NCI-H226 (cell line): ENCODE measurements around the gene KLHL30.

Experiments
- DNase-seq: peaks from one replicate; pipeline ENCODE4 v3.0.0-alpha.2; 2015

The KLHL30 gene

GRCh38 chr2:238131761-238132462 is 6.6 kb upstream of the KLHL30 start:
- no peak for DNase-seq

GRCh38 chr2:238132463-238133450 is 5.7 kb upstream of the KLHL30 start:
- DNase-seq, result no peak

DNA sequence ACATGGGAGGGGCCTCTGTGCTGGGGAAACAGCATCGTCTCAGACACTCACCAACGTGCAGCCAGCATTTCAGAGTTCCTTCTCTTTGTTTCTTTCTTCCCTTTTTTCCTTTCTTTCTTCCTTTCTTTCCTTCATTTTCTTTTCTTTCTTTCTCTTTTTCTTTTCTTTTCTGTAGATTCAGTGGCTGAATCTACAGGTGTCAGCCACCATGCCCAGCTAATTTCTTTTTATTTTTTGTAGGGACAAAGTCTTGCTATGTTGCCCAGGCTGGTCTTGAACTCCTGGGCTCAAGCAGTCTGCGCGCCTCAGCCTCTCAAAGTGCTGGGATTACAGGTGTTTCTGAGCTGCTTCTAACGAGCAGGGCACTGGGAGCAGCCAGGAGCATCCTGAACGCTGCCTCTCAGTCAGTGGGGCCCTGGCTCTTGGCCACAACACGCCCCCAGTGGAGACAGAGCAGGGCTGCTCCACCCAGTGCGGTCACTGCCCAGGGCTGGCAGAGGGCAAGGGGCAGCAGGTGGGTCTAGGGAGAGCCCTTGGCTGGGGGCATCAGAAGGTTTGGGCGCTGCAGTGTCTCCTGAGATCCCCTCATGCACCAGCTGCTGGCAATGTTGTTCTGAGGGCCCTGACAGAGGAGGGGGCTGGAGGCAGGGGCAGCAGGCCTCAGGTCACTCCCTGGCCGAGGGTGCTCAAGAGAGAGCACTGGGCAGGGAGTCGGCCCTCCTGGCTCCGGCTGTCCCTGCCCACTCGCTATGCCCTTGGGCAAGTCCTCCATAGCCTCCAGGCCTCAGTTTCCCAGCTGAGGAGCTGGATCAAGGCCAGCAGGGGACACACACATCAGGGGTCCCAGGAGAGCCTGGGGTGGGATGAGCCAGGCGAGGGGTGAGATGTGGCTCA is 4.7 kb upstream of the KLHL30 start:
- no peak for DNase-seq

- no peak for DNase-seq
These were observed 4.1 kb upstream of the KLHL30 start for GRCh38 chr2:238134393-238134785.

DNA sequence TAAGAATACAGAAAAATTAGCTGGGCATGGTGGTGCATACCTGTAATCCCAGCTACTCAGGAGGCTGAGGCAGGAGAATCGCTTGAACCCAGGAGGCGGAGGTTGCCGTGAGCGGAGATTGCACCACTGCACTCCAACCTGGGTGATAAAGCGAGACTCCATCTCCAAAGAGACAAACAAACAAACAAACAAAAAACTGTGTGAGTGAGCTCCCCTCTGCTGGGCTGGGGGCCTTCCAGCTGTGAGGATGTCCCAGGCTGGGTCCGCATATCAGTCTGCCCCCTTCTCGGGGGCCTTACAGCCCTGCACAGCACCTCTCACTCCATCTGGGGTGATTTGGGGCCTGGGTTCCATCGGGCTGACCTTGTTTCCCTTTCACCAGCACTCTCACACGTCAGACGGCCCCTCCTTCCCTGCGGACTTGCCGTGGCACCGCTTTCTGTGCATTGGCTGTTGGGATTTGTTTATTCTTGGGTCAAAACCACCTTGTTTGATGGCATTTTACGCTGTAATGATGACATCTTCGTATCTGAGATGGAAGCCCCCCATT is 2.8 kb upstream of the KLHL30 start:
- DNase-seq, result no peak

DNA sequence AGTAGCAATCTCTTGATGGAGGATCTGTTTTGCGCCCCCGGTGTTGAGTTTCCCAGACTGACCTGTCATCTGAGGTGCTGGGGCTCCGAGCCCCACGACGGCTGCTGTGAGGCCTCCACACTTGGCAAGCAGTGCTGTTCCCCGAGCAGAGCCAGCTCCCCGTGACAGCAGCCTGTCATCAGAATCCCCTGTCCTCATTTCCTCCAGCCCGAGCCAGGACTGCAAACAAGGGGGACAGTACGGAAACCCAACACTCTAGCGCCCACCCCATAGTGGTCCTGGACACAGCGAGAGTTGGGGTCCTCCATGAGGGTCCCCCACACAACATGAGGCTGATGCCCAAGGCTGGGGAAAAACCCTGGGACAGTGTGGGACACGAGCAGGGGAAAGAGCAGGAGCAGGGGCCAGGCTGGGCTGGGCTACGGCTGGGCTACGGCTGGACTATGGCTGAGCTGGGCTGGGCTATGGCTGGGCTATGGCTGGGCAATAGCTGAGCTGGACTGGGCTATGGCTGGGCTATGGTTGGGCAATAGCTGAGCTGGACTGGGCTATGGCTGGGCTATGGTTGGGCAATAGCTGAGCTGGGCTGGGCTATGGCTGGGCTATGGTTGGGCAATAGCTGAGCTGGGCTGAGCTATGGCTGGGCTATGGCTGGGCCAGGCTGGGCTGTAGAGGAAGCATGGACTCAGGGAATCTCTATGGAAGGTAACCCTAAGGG is 1.5 kb upstream of the KLHL30 start:
- DNase-seq, result peak; percentile 55

GRCh38 chr2:238137885-238138284 is 583 bp upstream of the KLHL30 start:
- DNase-seq, result no peak

DNA sequence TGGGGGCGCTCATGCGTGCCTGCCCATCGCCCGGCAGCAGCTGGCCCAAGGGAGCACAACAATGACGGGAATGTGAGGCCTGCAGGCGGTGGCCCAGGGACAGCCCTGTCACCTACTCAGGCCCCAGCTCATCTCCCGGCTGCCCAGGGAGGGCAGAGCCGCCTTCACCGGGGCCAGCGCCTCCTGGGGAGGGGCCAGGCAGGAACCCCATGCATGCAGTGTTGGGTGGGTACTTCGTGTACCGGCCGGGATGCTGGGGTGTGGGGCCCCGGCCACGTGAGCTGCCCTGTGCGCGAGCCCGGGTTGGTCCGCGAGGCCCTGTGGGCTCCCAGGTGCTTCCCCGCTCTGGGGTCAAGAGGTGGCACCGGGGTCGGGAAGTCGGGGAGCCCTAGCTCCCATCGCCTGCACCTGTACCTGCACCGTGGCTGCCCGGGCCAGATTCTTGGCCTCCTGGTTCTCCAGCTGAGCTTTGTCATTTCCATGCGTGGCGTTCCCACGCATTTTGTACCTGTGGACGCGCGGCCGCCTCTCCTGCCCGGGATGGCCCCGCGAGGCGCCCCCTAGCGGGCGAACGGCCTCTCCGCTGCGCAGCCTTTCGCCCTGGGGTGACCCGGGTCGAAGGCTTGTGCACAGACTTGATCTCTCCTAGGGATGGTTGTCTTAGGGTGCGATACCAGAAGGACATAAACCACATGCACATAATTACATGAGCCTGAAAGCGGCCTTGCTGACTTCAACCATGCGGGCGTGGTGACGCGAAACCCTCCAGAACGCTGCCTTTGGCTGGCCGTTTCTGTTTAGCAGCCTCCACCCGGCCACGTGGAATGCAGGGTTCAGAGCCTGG is 950 bp downstream of the KLHL30 start:
- no peak for DNase-seq

- DNase-seq, result no peak
These were observed 1.6 kb downstream of the KLHL30 start for GRCh38 chr2:238140040-238140439.

DNA sequence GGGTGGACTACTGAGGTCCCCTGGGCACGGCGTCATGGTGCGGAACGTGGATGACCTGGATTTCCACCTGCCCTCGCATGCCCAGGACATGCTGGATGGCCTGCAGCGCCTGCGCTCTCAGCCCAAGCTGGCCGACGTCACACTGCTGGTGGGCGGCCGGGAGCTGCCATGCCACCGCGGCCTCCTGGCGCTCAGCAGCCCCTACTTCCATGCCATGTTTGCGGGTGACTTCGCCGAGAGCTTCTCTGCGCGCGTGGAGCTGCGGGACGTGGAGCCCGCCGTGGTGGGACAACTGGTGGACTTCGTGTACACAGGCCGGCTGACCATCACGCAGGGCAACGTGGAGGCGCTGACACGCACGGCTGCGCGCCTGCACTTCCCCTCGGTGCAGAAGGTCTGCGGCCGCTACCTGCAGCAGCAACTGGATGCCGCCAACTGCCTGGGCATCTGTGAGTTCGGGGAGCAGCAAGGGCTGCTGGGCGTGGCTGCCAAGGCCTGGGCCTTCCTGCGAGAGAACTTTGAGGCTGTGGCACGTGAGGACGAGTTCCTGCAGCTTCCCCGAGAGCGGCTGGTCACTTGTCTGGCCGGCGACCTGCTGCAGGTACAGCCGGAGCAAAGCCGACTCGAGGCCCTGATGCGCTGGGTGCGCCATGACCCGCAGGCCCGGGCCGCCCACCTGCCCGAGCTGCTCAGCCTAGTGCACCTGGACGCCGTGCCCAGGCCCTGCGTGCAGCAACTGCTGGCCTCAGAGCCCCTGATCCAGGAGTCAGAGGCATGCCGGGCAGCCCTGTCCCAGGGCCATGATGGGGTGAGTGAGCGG is 2.5 kb downstream of the KLHL30 start:
- no peak for DNase-seq

DNA sequence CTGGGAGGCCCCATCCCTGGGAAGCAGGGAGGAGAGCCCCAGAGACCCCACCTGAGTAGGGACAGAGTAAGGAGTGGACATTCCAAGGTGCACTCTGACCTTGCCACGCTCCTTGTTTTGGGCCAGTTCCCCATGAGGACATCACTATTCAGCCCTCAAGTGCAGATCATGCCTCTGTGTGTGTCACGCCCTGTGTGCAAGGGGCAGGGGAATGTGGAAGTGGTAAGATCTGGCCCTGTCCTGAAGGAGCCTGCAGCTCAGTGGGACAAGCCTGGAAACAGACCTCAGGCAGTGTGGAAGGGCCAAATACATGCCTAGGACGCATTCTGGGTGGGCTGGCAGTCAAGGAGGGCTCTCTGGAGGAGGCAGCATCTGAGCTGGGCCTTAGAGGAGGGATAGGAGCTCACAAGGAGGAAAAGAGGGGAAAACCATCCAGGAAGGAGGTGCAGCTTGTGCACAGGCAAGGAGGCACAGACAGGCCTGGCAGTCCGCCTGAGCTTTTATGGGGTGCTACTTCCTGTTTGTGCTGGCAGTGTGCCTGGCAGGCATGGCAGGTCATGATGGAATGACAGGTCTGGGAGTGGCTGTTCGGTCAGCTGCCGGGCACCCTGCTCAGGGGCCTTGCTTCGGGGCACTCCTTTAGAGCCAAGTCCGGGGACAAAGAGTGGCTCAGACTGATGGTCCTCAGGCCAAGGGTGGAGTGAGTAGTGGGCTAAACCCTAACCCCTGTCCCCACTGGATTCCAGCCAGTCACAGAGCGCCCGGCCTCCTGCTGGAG is 3.3 kb downstream of the KLHL30 start:
- peak; percentile 43 for DNase-seq

- no peak for DNase-seq
These were observed 4.1 kb downstream of the KLHL30 start for GRCh38 chr2:238142382-238143205.

DNA sequence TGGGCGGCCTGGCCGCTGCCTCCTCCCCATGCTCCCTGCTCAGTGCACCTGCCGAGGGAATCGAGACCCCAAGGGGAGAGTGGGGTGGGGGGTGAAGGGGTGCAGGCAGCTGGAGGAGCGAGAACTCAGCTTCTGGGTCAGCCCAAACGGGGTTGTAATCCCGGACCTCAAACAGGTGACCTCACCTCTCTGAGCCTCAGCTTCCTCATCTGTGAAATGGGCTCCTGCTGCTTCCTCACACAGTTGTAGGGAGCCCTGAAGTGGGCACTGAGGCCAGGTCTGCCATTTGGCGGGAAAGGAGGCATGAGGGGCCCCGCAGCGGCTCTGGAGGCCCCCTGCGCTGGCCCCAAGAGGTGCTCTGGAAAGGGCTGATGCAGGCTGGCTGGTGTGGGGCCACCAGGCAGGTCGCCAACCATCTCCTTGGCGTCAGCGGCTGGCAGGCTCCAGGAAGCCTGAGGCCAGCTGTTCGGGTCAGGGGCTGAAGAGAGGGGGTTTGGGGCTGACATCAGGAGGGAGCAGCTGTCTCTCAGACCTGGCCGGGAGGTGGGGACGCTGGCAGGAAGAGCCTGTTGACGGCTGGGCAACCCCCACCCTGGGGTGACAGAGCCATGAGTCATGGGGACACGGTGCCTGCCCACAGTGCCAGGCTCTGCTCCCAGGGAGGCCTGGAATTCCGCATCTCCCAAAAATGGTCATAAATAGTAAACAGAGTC is 4.9 kb downstream of the KLHL30 start:
- no peak for DNase-seq

- no peak for DNase-seq
These were observed 5.8 kb downstream of the KLHL30 start for GRCh38 chr2:238144262-238144661.

DNA sequence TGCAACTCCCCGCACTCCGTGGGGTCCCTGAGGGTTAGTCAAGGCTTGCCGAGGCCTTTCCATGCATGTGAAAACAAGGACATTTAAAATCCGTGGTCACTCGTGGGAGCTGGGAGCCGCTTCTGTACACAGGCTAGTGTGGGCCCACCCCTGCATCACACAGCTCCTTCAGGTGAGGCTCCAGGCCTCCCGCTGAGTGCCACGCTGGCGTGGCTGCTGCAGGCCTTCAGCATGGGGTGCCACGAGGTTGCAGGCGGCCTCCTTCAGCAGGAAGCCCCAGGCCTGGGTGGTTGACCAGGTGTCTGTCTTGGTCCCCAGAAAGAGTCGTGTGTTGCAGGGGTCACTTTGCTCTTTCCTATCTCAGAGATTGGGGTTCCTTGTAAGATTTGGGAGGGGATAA is 6.6 kb downstream of the KLHL30 start:
- no peak for DNase-seq

DNA sequence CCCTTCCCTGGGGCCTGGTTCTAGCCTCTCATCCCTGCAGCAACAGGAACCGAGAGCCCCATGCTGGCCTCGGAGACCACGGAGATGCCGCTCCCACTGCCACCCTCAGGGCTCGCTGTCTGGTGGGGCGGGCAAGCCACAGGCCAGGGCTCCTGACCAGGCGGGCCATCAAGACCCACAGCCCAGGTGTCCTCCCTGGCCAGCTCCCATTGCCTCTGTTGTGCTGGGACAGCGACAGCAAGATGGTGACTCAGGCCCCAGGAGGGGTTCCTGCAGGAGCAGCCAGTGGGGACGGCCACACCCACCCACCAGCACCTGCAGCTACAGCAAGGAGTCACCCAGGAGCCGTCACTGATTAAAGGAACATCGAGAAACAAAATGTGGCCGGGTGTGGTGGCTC is 7.4 kb downstream of the KLHL30 start:
- no peak for DNase-seq

- no peak for DNase-seq
These were observed 8.5 kb downstream of the KLHL30 start for GRCh38 chr2:238146884-238147544.
